GM13976 (cell line): ENCODE results near the gene ATRX.
"Not testable (repeated sequence)": the region's sequence is repeated elsewhere in the genome, so short reads cannot be mapped to it uniquely, and the experiment has no call there.

Source experiments
- DNase-seq: peaks from one replicate; pipeline ENCODE4 v3.0.0; 2012; ENCODE audit warnings: low spot score
- in situ Hi-C: fragments of 300-500 bp; cut with MboI; formaldehyde crosslinking; loops from one replicate; pipeline ENCODE4 v1.12.0; 2022; ENCODE audit warnings: low sequenced_read_pairs, mixed read lengths, inconsistent platforms; ENCODE audit not compliant: unreplicated experiment
- TF ChIP-seq, protein P1 (sequence below): IDR thresholded peaks from 2 replicates; pipeline ENCODE4 v1.5.1; 2012; ENCODE audit warnings: borderline replicate concordance, mild to moderate bottlenecking; ENCODE audit not compliant: insufficient read depth; ENCODE audit errors: extremely low read depth, missing control alignments, control extremely low read depth

ATRX gene

DNA sequence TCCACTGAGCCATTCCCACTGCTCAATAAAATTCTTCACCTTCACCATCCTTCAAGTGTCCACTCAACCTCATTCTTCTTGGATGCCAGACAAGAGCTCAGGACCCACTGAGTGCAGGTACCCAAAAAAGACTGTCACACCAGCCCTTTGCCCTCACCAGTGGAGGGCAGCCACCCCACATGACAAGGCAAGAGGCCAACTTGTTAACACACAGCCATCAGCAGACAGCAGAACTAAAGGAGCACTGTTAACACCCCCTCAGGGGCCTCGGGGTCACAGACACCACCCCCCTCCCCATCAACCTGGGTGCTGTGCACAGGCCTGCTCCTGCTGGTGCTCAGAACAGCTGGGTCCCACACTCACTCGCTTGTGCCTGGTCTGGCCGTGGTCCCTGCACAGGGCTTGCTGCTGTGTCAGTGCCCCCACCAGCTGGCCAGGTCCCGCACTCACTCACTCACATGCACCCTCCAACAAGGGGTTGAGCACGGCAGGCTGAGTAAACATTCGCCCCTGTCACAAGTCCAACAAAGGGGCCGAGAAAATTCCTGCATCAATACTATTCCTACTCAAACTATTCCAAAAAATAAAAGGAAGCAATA, 54.1 kb downstream of the ATRX start:
- TF ChIP-seq, protein P1, sequence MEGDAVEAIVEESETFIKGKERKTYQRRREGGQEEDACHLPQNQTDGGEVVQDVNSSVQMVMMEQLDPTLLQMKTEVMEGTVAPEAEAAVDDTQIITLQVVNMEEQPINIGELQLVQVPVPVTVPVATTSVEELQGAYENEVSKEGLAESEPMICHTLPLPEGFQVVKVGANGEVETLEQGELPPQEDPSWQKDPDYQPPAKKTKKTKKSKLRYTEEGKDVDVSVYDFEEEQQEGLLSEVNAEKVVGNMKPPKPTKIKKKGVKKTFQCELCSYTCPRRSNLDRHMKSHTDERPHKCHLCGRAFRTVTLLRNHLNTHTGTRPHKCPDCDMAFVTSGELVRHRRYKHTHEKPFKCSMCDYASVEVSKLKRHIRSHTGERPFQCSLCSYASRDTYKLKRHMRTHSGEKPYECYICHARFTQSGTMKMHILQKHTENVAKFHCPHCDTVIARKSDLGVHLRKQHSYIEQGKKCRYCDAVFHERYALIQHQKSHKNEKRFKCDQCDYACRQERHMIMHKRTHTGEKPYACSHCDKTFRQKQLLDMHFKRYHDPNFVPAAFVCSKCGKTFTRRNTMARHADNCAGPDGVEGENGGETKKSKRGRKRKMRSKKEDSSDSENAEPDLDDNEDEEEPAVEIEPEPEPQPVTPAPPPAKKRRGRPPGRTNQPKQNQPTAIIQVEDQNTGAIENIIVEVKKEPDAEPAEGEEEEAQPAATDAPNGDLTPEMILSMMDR: no peak
- in situ Hi-C loops: no loop called here
- no peak for DNase-seq

DNA sequence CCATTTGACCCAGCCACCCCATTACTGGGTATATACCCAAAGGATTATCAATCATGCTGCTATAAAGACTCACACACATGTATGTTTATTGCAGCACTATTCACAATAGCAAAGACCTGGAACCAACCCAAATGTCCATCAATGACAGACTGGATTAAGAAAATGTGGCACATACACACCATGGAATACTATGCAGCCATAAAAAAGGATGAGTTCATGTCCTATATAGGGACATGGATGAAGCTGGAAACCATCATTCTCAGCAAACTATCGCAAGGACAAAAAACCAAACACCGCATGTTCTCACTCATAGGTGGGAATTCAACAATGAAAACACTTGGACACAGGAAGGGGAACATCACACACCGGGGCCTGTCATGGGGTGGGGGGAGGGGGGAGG, 59.9 kb downstream of the ATRX start:
- DNase-seq, in situ Hi-C loops: not testable (repeated sequence)

DNA sequence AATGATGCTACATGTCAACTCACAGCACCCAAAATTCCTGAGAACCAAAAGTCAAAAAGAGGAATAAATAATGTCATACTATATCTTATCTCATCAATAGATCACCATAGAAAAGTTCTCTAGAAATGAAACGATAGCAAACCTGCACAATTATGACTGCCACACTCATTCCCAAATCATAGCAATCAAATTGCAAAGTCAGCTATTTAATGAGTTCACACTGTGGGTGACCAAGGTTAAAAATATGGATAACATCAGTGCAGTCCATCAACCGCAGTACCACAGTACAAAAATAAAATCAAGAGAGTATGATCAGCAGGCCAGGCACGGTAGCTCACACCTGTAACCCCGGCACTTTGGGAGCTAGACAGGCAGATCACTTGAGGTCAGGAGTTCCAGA, 62.3 kb downstream of the ATRX start:
- TF ChIP-seq, protein P1: no peak
- in situ Hi-C loops: no loop called here
- no peak for DNase-seq

DNA sequence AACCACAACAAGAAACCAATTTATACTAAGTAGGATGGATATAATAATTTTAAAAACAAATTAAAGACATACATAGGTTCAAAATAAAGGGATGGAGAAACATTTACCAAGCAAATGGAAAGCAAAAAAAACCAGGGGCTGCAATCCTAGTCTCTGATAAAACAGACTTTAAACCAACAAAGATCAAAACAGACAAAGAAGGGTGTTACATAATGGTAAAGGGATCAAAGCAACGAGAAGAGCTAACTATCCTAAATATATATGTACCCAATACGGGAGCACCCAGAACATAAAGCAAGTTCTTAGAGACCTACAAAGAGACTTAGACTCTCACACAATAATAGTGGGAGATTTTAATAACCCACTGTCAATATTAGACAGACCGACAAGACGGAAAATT, 66.6 kb downstream of the ATRX start:
- TF ChIP-seq, protein P1: no peak
- no peak for DNase-seq
- in situ Hi-C loops: no loop called here

DNA sequence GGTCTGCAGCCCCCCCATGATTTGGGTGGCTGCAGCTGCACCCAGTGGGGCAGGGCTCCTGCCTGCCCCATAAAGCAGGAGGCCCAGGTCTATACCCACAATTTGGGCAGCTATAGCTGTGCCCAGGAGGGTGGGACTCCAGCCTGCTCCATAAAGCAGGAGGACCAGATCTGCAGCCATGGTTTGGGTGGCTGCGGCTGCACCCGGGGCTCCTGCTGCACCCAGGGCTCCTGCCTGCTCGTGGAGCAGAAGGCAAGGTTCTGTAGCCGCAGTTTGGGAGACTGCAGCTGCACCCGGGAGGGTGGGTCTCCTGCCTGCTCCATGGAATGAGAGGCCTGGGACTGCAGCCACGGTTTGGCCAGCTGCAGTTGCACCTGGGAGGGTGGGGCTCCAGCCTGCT, 81.1 kb downstream of the ATRX start:
- in situ Hi-C loops: no loop called here
- DNase-seq: no peak
- TF ChIP-seq, protein P1: no peak

DNA sequence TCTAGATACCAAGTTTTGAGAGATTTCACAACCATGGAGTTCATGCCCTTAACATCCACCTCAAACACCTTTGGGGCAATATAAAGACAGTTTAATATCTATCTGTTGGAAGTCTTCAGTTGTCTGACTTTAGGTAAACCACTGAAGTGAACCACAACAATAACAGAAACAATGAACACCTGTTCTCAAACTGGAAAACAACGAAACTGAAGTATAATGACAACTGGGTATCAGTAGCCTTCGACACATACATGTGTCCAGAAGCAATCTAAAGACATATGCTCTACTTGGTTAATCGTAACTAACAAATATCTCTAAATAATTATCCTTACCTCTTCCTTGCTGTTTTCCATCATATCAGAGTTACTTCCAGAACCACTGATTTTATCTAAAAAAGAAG, 87.8 kb downstream of the ATRX start:
- no peak for DNase-seq
- in situ Hi-C loops: no loop called here
- TF ChIP-seq, protein P1: no peak

DNA sequence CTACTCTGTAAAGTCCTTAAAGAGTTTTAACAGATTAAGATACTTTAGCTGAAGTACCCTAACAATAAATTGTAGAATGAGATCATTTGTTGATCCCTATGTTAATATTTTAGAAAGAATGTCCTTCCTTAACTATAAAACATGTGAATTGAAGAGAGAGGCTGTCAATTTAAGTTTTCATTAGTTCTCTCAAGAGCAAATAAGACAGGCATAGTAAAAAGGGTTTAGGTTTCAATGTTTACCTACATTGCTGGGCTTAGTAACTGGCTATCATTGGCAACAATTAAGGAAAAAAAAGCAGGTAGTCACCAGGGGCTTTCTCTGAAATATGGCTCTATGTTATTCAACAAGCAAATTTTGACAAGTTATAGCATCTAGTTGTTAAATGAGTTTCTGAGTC, 91.5 kb downstream of the ATRX start:
- DNase-seq: no peak
- TF ChIP-seq, protein P1: no peak
- in situ Hi-C loops: no loop called here

DNA sequence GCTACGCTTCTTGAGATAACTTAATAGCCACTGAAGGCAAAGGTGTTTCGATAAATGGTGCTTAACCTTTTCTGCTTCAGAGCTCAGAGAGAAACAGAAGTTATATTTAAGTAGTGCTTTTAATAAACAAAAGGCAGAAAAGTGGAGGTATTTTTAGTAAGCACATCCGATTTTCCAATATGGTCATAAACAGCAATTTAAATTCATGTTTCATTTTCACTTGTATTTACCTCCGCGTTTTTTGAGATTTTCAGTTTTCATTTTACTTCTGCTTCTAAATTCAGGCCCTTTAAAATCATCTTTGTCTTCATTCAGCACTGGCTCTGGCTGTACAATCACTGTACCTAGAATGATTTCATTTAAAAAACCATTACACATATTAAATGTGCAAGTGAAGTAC, 92.4 kb downstream of the ATRX start:
- in situ Hi-C loops: no loop called here
- TF ChIP-seq, protein P1: no peak
- no peak for DNase-seq
